PC-3 (cell line): ENCODE results near the gene CEACAM5. TPM values are rescaled to one million over a fixed set of nuclear protein-coding genes. Genes with fewer than 3 reads are reported as not detected.

Experiments
- ATAC-seq: fragments of 200-7000 bp; cut with Tn5 transposase; 2 replicates; pipeline ENCODE4 v1.9.1; 2020; ENCODE audit warnings: mild to moderate bottlenecking, moderate library complexity
- BruUV-seq: library from RNA; stranded (reverse); fragments of 400-500 nt; replicated peaks from 2 replicates; lab custom pipeline; 2021; lab: Mats Ljungman, UMichigan
- CTCF ChIA-PET: fragments of 300-600 bp; sonication (Branson Sonifier 250); formaldehyde crosslinking; loops from one replicate; lab custom pipeline; 2022; ENCODE audit warnings: antibody characterized with exemption; lab: Charles Lee
- POLR2A ChIA-PET: fragments of 300-600 bp; sonication (Branson Sonifier 250); formaldehyde crosslinking; loops from one replicate; lab custom pipeline; 2022; ENCODE audit warnings: antibody characterized with exemption; ENCODE audit not compliant: unreplicated experiment; lab: Charles Lee
- DNase-seq: peaks from one replicate; pipeline ENCODE4 v3.0.0-alpha.2; 2015
- H2AFZ ChIP-seq: fragments of 300-600 bp; sonication (generic); 2 replicates; pipeline ENCODE4 v1.6.0; 2016; ENCODE audit warnings: antibody characterized with exemption, low read length
- H3F3A ChIP-seq: fragments of 300-600 bp; sonication (generic); one replicate; pipeline ENCODE4 v1.6.0; 2017; ENCODE audit warnings: antibody characterized with exemption, low read length, control low read depth, mild to moderate bottlenecking; ENCODE audit not compliant: unreplicated experiment
- H3K27ac ChIP-seq: fragments of 300-600 bp; sonication (generic); 2 replicates; pipeline ENCODE4 v1.5.1; 2016; ENCODE audit warnings: mild to moderate bottlenecking, low read length
- H3K27me3 ChIP-seq: fragments of 300-600 bp; sonication (generic); 2 replicates; pipeline ENCODE4 v1.6.1; 2016; ENCODE audit warnings: low read length, mixed read lengths
- H3K36me3 ChIP-seq: fragments of 300-600 bp; sonication (generic); 2 replicates; pipeline ENCODE4 v1.6.1; 2016; ENCODE audit warnings: low read depth, mixed run types, low read length, mixed read lengths
- H3K4me1 ChIP-seq: fragments of 300-600 bp; sonication (generic); 2 replicates; pipeline ENCODE4 v1.5.1; 2016; ENCODE audit warnings: low read length; ENCODE audit not compliant: insufficient read depth
- H3K4me2 ChIP-seq: fragments of 300-600 bp; sonication (generic); 2 replicates; pipeline ENCODE4 v1.6.0; 2016; ENCODE audit warnings: low read length
- H3K4me3 ChIP-seq: fragments of 300-600 bp; sonication (generic); 2 replicates; pipeline ENCODE4 v1.5.1; 2016; ENCODE audit warnings: mild to moderate bottlenecking, low read length, mixed read lengths
- H3K79me2 ChIP-seq: fragments of 300-600 bp; sonication (generic); 2 replicates; pipeline ENCODE4 v1.6.1; 2017; ENCODE audit warnings: low read length, mixed read lengths
- H3K9ac ChIP-seq: fragments of 300-600 bp; sonication (generic); 2 replicates; pipeline ENCODE4 v1.6.0; 2016; ENCODE audit warnings: mild to moderate bottlenecking, low read length
- H3K9me2 ChIP-seq: fragments of 300-600 bp; sonication (generic); replicated peaks from 2 replicates; pipeline ENCODE4 v1.6.1; 2016; ENCODE audit warnings: mixed run types, low read length, mixed read lengths
- H3K9me3 ChIP-seq: fragments of 300-600 bp; sonication (generic); 2 replicates; pipeline ENCODE4 v1.6.1; 2016; ENCODE audit warnings: low read length, mixed read lengths
- H4K20me1 ChIP-seq: fragments of 300-600 bp; sonication (generic); 2 replicates; pipeline ENCODE4 v1.6.1; 2016; ENCODE audit warnings: low read length, mixed read lengths
- EZH2 ChIP-seq: fragments of 300-600 bp; sonication (generic); IDR thresholded peaks from one replicate; pipeline ENCODE4 v1.6.1; 2017; ENCODE audit warnings: antibody characterized with exemption, mild to moderate bottlenecking, low read length; ENCODE audit not compliant: unreplicated experiment
- EZH2phosphoT487 ChIP-seq: fragments of 300-600 bp; sonication (generic); IDR thresholded peaks from 2 replicates; pipeline ENCODE4 v1.6.1; 2018; ENCODE audit warnings: mild to moderate bottlenecking, antibody characterized with exemption, low read length, borderline replicate concordance
- intact Hi-C: fragments of 100-400 bp; cut with micrococcal nuclease; formaldehyde crosslinking; loops from 2 replicates; pipeline ENCODE4 v1.9.0; 2023
- total RNA-seq: library from RNA; depleted of rRNA; stranded (reverse); fragments of >200 nt; gene quantifications from 2 replicates; pipeline ENCODE4 v1.2.3, GENCODE V29; 2014
- TF ChIP-seq, protein P1 (sequence below): fragments of 300-600 bp; sonication (generic); conservative IDR thresholded peaks from 2 replicates; pipeline ENCODE4 v1.5.1; 2017; ENCODE audit warnings: antibody characterized with exemption, low read depth, mild to moderate bottlenecking, low read length

CEACAM5 gene
- total RNA-seq, 1 experiment from 2014 or later: 2.8 TPM

DNA sequence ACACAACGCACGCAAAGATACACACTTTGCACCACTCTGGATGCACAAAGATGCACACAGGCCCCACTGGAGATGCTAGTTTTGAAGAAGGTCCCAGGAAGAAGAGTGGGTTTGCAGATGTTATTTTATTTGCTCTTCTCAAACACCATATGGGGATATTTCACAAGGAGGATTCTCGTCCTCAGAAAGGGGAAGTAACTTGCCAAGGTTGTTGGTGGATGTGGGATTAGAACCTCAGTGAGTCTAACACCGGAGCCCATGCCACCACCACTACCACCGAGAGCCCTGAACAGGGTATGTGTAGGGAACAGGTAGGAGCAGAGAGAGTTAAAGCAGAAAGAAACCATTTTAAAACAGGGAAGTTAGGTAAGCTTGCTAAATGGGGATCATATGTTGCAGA is 37.3 kb downstream of the CEACAM5 start:
- Histone ChIP-seq H3K4me3 (no peak overlapping the region), H3K9me2 (no peaks in the 10 kb centered on the region), H3K4me2 (no peak overlapping the region), H3K79me2 (no peaks in the 10 kb centered on the region), H3K27ac (no peak overlapping the region), H3K36me3 (no peaks in the 10 kb centered on the region), H3K9ac (no peak overlapping the region), H3K27me3 (no peaks in the 10 kb centered on the region), H3F3A (no peaks in the 10 kb centered on the region), H3K4me1 (peaks cover 11% of the 10 kb centered on the region; the same call in 1 of the 2 replicates), H3K9me3 (no peaks in the 10 kb centered on the region), H2AFZ (no peak overlapping the region), H4K20me1 (no peaks in the 10 kb centered on the region)
- no TSS peak for BruUV-seq
- POLR2A ChIA-PET: no interaction called here
- CTCF ChIA-PET: interaction anchor here (1.6 kb wide), 1 partner anchor 39 kb away, joined by 3 read pairs; no protein-coding TSS in a partner anchor
- intact Hi-C loops: loop anchor here (1.0 to 5.0 kb wide), 2 partner anchors 38 to 103 kb away; no protein-coding TSS in a partner anchor
- DNase-seq (no peak), ATAC-seq (no peak)
- TF ChIP-seq, protein P1, sequence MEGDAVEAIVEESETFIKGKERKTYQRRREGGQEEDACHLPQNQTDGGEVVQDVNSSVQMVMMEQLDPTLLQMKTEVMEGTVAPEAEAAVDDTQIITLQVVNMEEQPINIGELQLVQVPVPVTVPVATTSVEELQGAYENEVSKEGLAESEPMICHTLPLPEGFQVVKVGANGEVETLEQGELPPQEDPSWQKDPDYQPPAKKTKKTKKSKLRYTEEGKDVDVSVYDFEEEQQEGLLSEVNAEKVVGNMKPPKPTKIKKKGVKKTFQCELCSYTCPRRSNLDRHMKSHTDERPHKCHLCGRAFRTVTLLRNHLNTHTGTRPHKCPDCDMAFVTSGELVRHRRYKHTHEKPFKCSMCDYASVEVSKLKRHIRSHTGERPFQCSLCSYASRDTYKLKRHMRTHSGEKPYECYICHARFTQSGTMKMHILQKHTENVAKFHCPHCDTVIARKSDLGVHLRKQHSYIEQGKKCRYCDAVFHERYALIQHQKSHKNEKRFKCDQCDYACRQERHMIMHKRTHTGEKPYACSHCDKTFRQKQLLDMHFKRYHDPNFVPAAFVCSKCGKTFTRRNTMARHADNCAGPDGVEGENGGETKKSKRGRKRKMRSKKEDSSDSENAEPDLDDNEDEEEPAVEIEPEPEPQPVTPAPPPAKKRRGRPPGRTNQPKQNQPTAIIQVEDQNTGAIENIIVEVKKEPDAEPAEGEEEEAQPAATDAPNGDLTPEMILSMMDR: no peak
- TF ChIP-seq EZH2 (no peak), EZH2phosphoT487 (no peak)

DNA sequence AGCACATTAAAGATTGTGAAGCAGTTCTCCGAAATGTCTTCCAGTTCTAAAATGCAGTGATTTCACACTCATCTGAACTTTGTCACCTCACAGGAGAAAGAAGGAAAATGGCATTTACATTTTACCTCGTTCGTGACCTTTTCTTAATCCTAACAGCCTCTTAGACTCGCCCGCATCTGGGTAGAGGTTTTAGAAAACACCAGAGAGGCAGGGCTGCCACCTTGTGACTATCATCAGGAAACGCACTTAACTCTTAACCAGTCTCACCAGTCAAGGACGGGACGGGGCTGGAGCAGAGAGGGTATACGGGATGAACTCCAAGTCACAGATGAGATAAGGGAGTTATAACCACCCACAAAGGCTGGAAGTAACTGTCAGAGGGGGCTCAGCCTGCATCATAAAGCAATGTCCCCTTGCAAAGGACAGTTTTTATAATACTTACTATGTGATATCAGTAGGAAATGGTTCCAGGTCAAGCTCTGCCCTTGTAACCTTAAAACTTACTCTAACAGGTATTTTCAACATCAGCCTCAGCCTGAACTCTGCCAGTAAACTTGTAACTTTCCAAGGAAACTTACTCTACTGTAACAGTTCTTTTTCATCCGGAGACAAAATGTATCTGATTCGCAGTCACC is 38.3 kb downstream of the CEACAM5 start:
- Histone ChIP-seq H3K9ac (no peak overlapping the region), H3K79me2 (no peaks in the 10 kb centered on the region), H3K4me1 (peaks cover 11% of the 10 kb centered on the region; the same call in 1 of the 2 replicates), H3K9me2 (no peaks in the 10 kb centered on the region), H3K9me3 (no peaks in the 10 kb centered on the region), H3K27ac (no peak overlapping the region), H4K20me1 (no peaks in the 10 kb centered on the region), H2AFZ (no peak overlapping the region), H3F3A (no peaks in the 10 kb centered on the region), H3K36me3 (no peaks in the 10 kb centered on the region), H3K4me3 (no peak overlapping the region), H3K27me3 (no peaks in the 10 kb centered on the region), H3K4me2 (no peak overlapping the region)
- POLR2A ChIA-PET: no interaction called here
- CTCF ChIA-PET: interaction anchor here (1.6 kb wide), 1 partner anchor 38 kb away, joined by 3 read pairs; no protein-coding TSS in a partner anchor
- ATAC-seq (peak; percentile 90), DNase-seq (peak; percentile 76)
- intact Hi-C loops: loop anchor here (1.0 to 5.0 kb wide), 2 partner anchors 39 to 104 kb away; no protein-coding TSS in a partner anchor
- no TSS peak for BruUV-seq
- TF ChIP-seq EZH2phosphoT487 (no peak), EZH2 (no peak)
- TF ChIP-seq, protein P1: peak; percentile 76

DNA sequence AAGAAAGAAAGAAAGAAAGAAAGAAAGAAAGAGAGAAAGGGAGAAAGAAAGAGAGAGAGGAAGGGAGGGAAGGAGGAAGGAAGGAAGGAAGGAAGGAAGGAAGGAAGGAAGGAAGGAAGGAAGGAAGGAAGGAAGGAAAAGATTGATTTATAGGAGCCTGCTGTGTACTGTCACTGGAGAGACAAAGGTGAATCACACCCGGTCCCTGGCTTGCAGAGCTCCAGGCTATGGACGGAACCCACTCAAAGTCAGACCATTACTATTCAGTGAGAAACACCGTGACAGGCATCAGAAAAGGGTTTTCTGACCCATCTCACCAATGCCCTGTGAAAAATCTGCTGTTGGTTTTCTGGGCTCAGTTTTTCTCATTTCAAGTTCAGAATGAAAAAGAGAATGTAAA is 39.6 kb downstream of the CEACAM5 start:
- no peak for TF ChIP-seq EZH2phosphoT487
- no peak for TF ChIP-seq EZH2
- TF ChIP-seq, protein P1: no peak
- ATAC-seq: peak; percentile 52
- Histone ChIP-seq H3K36me3 (no peaks in the 10 kb centered on the region), H3F3A (no peaks in the 10 kb centered on the region), H4K20me1 (no peaks in the 10 kb centered on the region), H3K9ac (no peak overlapping the region), H3K9me2 (no peaks in the 10 kb centered on the region), H3K27ac (peak overlapping the region; percentile 33), H3K4me2 (no peak overlapping the region), H3K9me3 (no peaks in the 10 kb centered on the region), H3K27me3 (no peaks in the 10 kb centered on the region), H3K4me1 (peaks cover 11% of the 10 kb centered on the region; the same call in 1 of the 2 replicates), H3K4me3 (no peak overlapping the region), H2AFZ (no peak overlapping the region), H3K79me2 (no peaks in the 10 kb centered on the region)
- intact Hi-C loops: loop anchor here (5.0 kb wide), 1 partner anchor 106 kb away; no protein-coding TSS in a partner anchor
- ChIA-PET CTCF (no interaction called here), POLR2A (interaction anchor here (0.5 kb wide), 1 partner anchor 13 kb away, joined by 5 read pairs; no protein-coding TSS in a partner anchor)
- BruUV-seq: no TSS peak
- DNase-seq: peak; percentile 39
